Measurements from ENCODE around the gene NOLC1. TPM values are rescaled to one million over a fixed set of nuclear protein-coding genes. Genes with fewer than 3 reads are reported as not detected.

Gene NOLC1
- total RNA-seq, 1 donor from 2014 or later, result 48.2 TPM

- peaks cover 12% of the 10 kb centered on the region for H3K4me1 Mint-ChIP-seq (ENCODE audit: unreplicated experiment)
- no peak for DNase-seq (ENCODE audit: extremely low spot score, unreplicated experiment)
- H3K27ac Mint-ChIP-seq (ENCODE audit: unreplicated experiment), result no peak overlapping the region
- H3K36me3 Mint-ChIP-seq (ENCODE audit: unreplicated experiment), result peaks cover 42% of the 10 kb centered on the region
- no peaks in the 10 kb centered on the region for H3K27me3 Mint-ChIP-seq (ENCODE audit: unreplicated experiment)
- no peak overlapping the region for H3K4me3 Mint-ChIP-seq (ENCODE audit: unreplicated experiment)
- TF ChIP-seq CTCF (IDR thresholded peaks at IDR 0.05), result no peak
- H3K9me3 Mint-ChIP-seq (ENCODE audit: unreplicated experiment), result no peaks in the 10 kb centered on the region
Measured at GRCh38 chr10:102157224-102157623, 5.0 kb downstream of the NOLC1 start.

- H3K27ac Mint-ChIP-seq (ENCODE audit: unreplicated experiment), result no peak overlapping the region
- no peak for TF ChIP-seq CTCF (IDR thresholded peaks at IDR 0.05)
- H3K27me3 Mint-ChIP-seq (ENCODE audit: unreplicated experiment), result no peaks in the 10 kb centered on the region
- no peak overlapping the region for H3K4me3 Mint-ChIP-seq (ENCODE audit: unreplicated experiment)
- H3K4me1 Mint-ChIP-seq (ENCODE audit: unreplicated experiment), result no peaks in the 10 kb centered on the region
- no peaks in the 10 kb centered on the region for H3K9me3 Mint-ChIP-seq (ENCODE audit: unreplicated experiment)
- no peak for DNase-seq (ENCODE audit: extremely low spot score, unreplicated experiment)
- H3K36me3 Mint-ChIP-seq (ENCODE audit: unreplicated experiment), result peaks cover 48% of the 10 kb centered on the region
Measured at GRCh38 chr10:102159051-102159597, 6.9 kb downstream of the NOLC1 start.

GRCh38 chr10:102159831-102160230 lies 7.6 kb downstream of the NOLC1 start:
- TF ChIP-seq CTCF (IDR thresholded peaks at IDR 0.05), result no peak
- Mint-ChIP-seq H3K4me1 (ENCODE audit: unreplicated experiment) (no peaks in the 10 kb centered on the region), H3K27ac (ENCODE audit: unreplicated experiment) (no peak overlapping the region), H3K27me3 (ENCODE audit: unreplicated experiment) (no peaks in the 10 kb centered on the region), H3K9me3 (ENCODE audit: unreplicated experiment) (no peaks in the 10 kb centered on the region), H3K4me3 (ENCODE audit: unreplicated experiment) (no peak overlapping the region), H3K36me3 (ENCODE audit: unreplicated experiment) (peaks cover 48% of the 10 kb centered on the region)
- DNase-seq (ENCODE audit: extremely low spot score, unreplicated experiment), result no peak

- H3K27me3 Mint-ChIP-seq (ENCODE audit: unreplicated experiment), result no peaks in the 10 kb centered on the region
- H3K36me3 Mint-ChIP-seq (ENCODE audit: unreplicated experiment), result peaks cover 35% of the 10 kb centered on the region
- TF ChIP-seq CTCF (IDR thresholded peaks at IDR 0.05), result no peak
- DNase-seq (ENCODE audit: extremely low spot score, unreplicated experiment), result no peak
- H3K27ac Mint-ChIP-seq (ENCODE audit: unreplicated experiment), result no peak overlapping the region
- H3K9me3 Mint-ChIP-seq (ENCODE audit: unreplicated experiment), result no peaks in the 10 kb centered on the region
- no peaks in the 10 kb centered on the region for H3K4me1 Mint-ChIP-seq (ENCODE audit: unreplicated experiment)
- H3K4me3 Mint-ChIP-seq (ENCODE audit: unreplicated experiment), result no peak overlapping the region
Measured at GRCh38 chr10:102163342-102163989, 11.3 kb downstream of the NOLC1 start.

GRCh38 chr10:102167861-102168260 lies 15.7 kb downstream of the NOLC1 start:
- H3K27ac Mint-ChIP-seq (ENCODE audit: unreplicated experiment), result no peak overlapping the region

More at GRCh38 chr10:102167861-102168260, 15.7 kb downstream of the NOLC1 start:
- TF ChIP-seq CTCF (IDR thresholded peaks at IDR 0.05), result no peak
- peaks cover 3% of the 10 kb centered on the region for H3K36me3 Mint-ChIP-seq (ENCODE audit: unreplicated experiment)
- DNase-seq (ENCODE audit: extremely low spot score, unreplicated experiment), result no peak
- H3K4me1 Mint-ChIP-seq (ENCODE audit: unreplicated experiment), result peaks cover 5% of the 10 kb centered on the region
- no peaks in the 10 kb centered on the region for H3K9me3 Mint-ChIP-seq (ENCODE audit: unreplicated experiment)
- H3K4me3 Mint-ChIP-seq (ENCODE audit: unreplicated experiment), result no peak overlapping the region
- peaks cover 3% of the 10 kb centered on the region for H3K27me3 Mint-ChIP-seq (ENCODE audit: unreplicated experiment)

Data from osteocyte (in vitro differentiated cells).